ENCODE results near the gene MAGI2. TPM values are rescaled to one million over a fixed set of nuclear protein-coding genes. Genes with fewer than 3 reads are reported as not detected.

Gene MAGI2
- total and polyA plus RNA-seq, 2 donors (not counting 3 experiments of a cell fraction or from before 2014, with no cell fraction given), result 0.28 to 6.0 TPM

DNA sequence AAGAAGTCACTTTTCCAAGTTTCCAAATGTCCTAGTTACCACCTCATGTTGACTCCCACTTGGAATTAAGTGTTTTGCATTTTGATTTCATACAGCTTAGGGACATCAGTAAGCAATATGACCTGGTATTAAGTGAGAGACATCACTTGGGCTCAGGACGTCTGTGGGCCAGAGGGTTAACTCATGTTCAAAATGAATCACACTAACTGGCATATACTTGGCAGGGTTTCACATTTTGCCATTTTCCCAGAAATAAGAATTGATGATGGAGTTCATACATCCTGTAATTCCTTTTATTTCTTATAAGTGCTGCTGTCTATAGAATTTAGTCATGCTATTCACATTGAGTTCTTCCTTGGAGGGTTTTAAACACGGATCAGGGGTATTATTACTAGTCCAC, 1138.3 kb downstream of the MAGI2 start:
- FAIRE-seq (no peak), DNase-seq (ENCODE audit: low read depth, low spot score) (no peak)
- Histone ChIP-seq H3K79me2 (ENCODE audit: control insufficient read depth, insufficient read depth, low read length) (no peaks in the 10 kb centered on the region), H3K27ac (ENCODE audit: insufficient read depth, low read depth, low read length) (no peak overlapping the region), H3K4me2 (ENCODE audit: insufficient read depth, low read length) (no peak overlapping the region), H3K36me3 (ENCODE audit: control insufficient read depth in 2 of 2, extremely low read depth in 1 of 2, insufficient read depth in 2 of 2, low read length in 2 of 2) (no peaks in the 10 kb centered on the region), H3K27me3 (ENCODE audit: control insufficient read depth in 2 of 2, insufficient read depth in 2 of 2, low read length in 2 of 2) (no peaks in the 10 kb centered on the region), H3K9ac (replicated peaks; ENCODE audit: extremely low read depth, insufficient read depth, low read length) (no peak overlapping the region), H3K4me1 (ENCODE audit: control insufficient read depth, extremely low read depth, insufficient read depth, low read length) (no peaks in the 10 kb centered on the region), H4K20me1 (replicated peaks; ENCODE audit: control insufficient read depth, extremely low read depth, insufficient read depth, low read length) (no peaks in the 10 kb centered on the region), H2AFZ (ENCODE audit: low read depth, low read length) (no peak overlapping the region), H3K9me1 (replicated peaks; ENCODE audit: control insufficient read depth, extremely low read depth, insufficient read depth, low read length) (no peaks in the 10 kb centered on the region), H3K9me3 (replicated peaks; ENCODE audit: control insufficient read depth, insufficient read depth, low read length) (no peaks in the 10 kb centered on the region), H3K4me3 (replicated peaks in 1 of 3; ENCODE audit: insufficient read depth in 1 of 3, low read depth in 1 of 3, low read length in 3 of 3) (no peak overlapping the region)
- ChIA-PET CTCF (interaction anchor here (1.2 kb wide), 1 partner anchor 10 kb away, joined by 4 read pairs; no protein-coding TSS in a partner anchor), POLR2A (no interaction called here)
- no peak for TF ChIP-seq FOS (IDR thresholded peaks at IDR 0.05; ENCODE audit: borderline replicate concordance, insufficient read depth, low read length)
- BruUV-seq (replicated peaks), result no TSS peak
- intact Hi-C loops (cut with micrococcal nuclease), result no loop called here
- dilution Hi-C loops (cut with MboI; ENCODE audit: extremely low pct_ligation_motif_present, low sequenced_read_pairs), result no loop called here

DNA sequence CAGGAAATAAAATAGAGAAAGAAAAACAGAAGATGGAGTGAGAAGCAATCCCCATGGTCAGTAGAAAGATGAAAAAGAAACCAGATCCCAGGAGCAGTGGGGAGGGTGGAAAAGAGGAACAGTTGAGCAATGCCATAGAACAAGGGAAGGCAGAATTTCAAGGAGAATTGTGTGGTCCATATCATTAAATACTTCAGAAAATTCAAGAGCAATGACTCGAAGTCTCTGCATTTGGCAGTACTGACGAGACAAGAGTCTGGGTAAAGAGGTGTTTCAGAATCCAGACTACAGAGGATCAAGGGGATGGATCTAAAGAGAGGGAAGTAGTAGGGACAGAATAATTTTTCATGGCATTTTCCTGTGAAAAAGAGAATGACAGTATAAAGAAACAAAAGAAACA, 1142.3 kb downstream of the MAGI2 start:
- Histone ChIP-seq H3K9ac (replicated peaks; ENCODE audit: extremely low read depth, insufficient read depth, low read length) (no peak overlapping the region), H3K79me2 (ENCODE audit: control insufficient read depth, insufficient read depth, low read length) (no peaks in the 10 kb centered on the region), H3K27me3 (ENCODE audit: control insufficient read depth in 2 of 2, insufficient read depth in 2 of 2, low read length in 2 of 2) (no peaks in the 10 kb centered on the region), H3K4me3 (replicated peaks in 1 of 3; ENCODE audit: insufficient read depth in 1 of 3, low read depth in 1 of 3, low read length in 3 of 3) (no peak overlapping the region), H3K9me3 (replicated peaks; ENCODE audit: control insufficient read depth, insufficient read depth, low read length) (no peaks in the 10 kb centered on the region), H3K9me1 (replicated peaks; ENCODE audit: control insufficient read depth, extremely low read depth, insufficient read depth, low read length) (no peaks in the 10 kb centered on the region), H3K36me3 (ENCODE audit: control insufficient read depth in 2 of 2, extremely low read depth in 1 of 2, insufficient read depth in 2 of 2, low read length in 2 of 2) (no peaks in the 10 kb centered on the region), H2AFZ (ENCODE audit: low read depth, low read length) (no peak overlapping the region), H4K20me1 (replicated peaks; ENCODE audit: control insufficient read depth, extremely low read depth, insufficient read depth, low read length) (no peaks in the 10 kb centered on the region), H3K27ac (ENCODE audit: insufficient read depth, low read depth, low read length) (no peak overlapping the region), H3K4me2 (ENCODE audit: insufficient read depth, low read length) (no peak overlapping the region), H3K4me1 (ENCODE audit: control insufficient read depth, extremely low read depth, insufficient read depth, low read length) (no peaks in the 10 kb centered on the region)
- POLR2A ChIA-PET, result no interaction called here
- BruUV-seq (replicated peaks), result no TSS peak
- TF ChIP-seq MYC (IDR thresholded peaks at IDR 0.05; ENCODE audit: low read depth, low read length) (no peak), POLR2A (IDR thresholded peaks at IDR 0.05; ENCODE audit: low read depth, low read length) (no peak), FOS (IDR thresholded peaks at IDR 0.05; ENCODE audit: borderline replicate concordance, insufficient read depth, low read length) (no peak), EZH2 (IDR thresholded peaks at IDR 0.05; ENCODE audit: borderline replicate concordance, low read depth, low read length, severe bottlenecking) (no peak), GATA2 (IDR thresholded peaks at IDR 0.05; ENCODE audit: insufficient read depth, insufficient read length, low read depth, low read length) (no peak), JUN (IDR thresholded peaks at IDR 0.05; ENCODE audit: borderline replicate concordance, insufficient read depth, insufficient read length, low read depth) (no peak), POLR2AphosphoS5 (IDR thresholded peaks at IDR 0.05; ENCODE audit: insufficient read depth, low read depth, low read length) (no peak)
- TF ChIP-seq, protein P1, sequence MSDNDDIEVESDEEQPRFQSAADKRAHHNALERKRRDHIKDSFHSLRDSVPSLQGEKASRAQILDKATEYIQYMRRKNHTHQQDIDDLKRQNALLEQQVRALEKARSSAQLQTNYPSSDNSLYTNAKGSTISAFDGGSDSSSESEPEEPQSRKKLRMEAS (IDR thresholded peaks at IDR 0.05; ENCODE audit: insufficient read depth, insufficient read length), result no peak
- TF ChIP-seq, protein P2, sequence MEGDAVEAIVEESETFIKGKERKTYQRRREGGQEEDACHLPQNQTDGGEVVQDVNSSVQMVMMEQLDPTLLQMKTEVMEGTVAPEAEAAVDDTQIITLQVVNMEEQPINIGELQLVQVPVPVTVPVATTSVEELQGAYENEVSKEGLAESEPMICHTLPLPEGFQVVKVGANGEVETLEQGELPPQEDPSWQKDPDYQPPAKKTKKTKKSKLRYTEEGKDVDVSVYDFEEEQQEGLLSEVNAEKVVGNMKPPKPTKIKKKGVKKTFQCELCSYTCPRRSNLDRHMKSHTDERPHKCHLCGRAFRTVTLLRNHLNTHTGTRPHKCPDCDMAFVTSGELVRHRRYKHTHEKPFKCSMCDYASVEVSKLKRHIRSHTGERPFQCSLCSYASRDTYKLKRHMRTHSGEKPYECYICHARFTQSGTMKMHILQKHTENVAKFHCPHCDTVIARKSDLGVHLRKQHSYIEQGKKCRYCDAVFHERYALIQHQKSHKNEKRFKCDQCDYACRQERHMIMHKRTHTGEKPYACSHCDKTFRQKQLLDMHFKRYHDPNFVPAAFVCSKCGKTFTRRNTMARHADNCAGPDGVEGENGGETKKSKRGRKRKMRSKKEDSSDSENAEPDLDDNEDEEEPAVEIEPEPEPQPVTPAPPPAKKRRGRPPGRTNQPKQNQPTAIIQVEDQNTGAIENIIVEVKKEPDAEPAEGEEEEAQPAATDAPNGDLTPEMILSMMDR (IDR thresholded peaks at IDR 0.05; ENCODE audit: extremely low read depth in 1 of 2, insufficient read depth in 1 of 2, low read depth in 1 of 2, low read length in 2 of 2), result no peak
- DNase-seq (ENCODE audit: low read depth, low spot score), result no peak
- intact Hi-C loops (cut with micrococcal nuclease), result no loop called here
- dilution Hi-C loops (cut with MboI; ENCODE audit: extremely low pct_ligation_motif_present, low sequenced_read_pairs), result no loop called here
- CTCF ChIA-PET, result interaction anchor here (1.6 kb wide), 1 partner anchor 10 kb away, joined by 5 read pairs; no protein-coding TSS in a partner anchor
- FAIRE-seq, result no peak
